Esophagus mucosa (tissue), 1 donor: ENCODE measurements around the gene NRAS. TPM values are rescaled to one million over a fixed set of nuclear protein-coding genes. Genes with fewer than 3 reads are reported as not detected.

Experiments used
- ATAC-seq: fragments of 200-7000 bp; cut with Tn5 transposase; one replicate; pipeline ENCODE4 v1.9.1; 2020
- total RNA-seq: library from RNA; stranded (reverse); gene quantifications from one replicate; pipeline ENCODE4 v1.2.4, GENCODE V29; 2023
- donor health status: DM: yes; HTN: yes; CAD: no.

The NRAS gene
- total RNA-seq, 1 donor from 2014 or later: 22.4 TPM

GRCh38 chr1:114725230-114725629, 8.7 kb upstream of the NRAS start:
- ATAC-seq: no peak

DNA sequence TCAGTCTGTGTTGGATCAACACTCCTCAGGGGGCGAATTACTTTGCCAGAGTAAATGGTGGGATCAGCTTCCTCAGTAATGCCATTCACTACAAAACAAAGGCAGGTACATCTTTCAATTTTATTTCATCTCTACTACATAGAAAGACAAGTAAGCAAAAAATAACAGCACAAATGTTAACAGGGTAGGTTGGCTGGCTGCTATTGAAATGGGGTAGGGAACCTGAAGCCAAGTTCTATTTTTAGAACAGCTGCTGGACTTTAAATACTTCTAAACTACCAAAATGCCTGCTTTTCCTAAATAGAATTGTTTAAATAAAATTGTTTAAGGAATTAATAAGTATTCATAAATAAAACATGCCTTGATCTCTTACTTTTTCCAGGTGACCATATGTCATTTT, 7.3 kb upstream of the NRAS start:
- no peak for ATAC-seq

GRCh38 chr1:114723457-114723856, 6.9 kb upstream of the NRAS start:
- no peak for ATAC-seq

DNA sequence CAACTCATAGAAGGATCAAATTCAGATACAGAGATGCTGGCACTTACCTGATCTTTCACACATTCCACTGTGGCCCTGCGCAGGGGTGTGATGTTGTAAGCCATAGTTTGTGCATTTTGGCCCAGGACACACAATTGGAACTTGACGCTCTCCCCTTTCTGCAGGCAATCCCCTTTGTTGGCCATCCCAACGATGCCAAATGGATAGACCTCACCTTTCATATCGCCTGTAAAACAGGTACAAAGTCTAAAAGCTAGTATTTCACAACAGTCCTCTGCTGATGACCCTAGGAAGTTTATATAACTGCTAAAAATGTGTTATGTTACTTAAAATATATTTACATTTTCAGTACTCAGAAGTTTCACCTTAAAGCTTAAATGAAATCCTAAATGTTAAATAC, 3.9 kb upstream of the NRAS start:
- no peak for ATAC-seq

GRCh38 chr1:114719424-114719787, 2.8 kb upstream of the NRAS start:
- ATAC-seq: peak; percentile 51

GRCh38 chr1:114718661-114719423, 2.3 kb upstream of the NRAS start:
- ATAC-seq: peak; percentile 44

GRCh38 chr1:114715952-114716303, 643 bp downstream of the NRAS start:
- peak; percentile 2 for ATAC-seq

DNA sequence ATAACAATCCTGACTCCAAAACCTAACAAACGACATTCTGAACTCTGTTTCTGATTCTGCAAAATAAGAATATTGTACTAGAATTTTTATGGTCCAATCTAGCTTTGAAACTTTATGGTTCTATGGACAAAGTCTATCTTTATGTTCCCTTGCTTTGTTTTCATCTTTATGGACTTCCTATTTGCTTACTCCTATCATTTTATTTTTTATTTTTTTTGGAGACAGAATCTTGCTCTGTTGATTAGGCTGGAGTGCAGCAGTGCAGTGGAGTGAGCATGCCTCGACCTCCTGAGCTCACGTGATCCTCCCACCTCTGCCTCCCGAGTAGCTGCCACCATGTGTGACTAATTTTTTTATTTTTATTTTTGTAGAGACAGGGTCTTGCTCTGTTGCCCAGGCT, 3.6 kb downstream of the NRAS start:
- ATAC-seq: no peak

- ATAC-seq: no peak
Measured at GRCh38 chr1:114710360-114710759, 6.2 kb downstream of the NRAS start.

- no peak for ATAC-seq
Measured at GRCh38 chr1:114707604-114708003, 9.0 kb downstream of the NRAS start.

- no peak for ATAC-seq
Measured at GRCh38 chr1:114703242-114703641, 13.3 kb downstream of the NRAS start.

GRCh38 chr1:114702737-114703136, 13.8 kb downstream of the NRAS start:
- no peak for ATAC-seq

- ATAC-seq: no peak
Measured at GRCh38 chr1:114701931-114702330, 14.6 kb downstream of the NRAS start.

DNA sequence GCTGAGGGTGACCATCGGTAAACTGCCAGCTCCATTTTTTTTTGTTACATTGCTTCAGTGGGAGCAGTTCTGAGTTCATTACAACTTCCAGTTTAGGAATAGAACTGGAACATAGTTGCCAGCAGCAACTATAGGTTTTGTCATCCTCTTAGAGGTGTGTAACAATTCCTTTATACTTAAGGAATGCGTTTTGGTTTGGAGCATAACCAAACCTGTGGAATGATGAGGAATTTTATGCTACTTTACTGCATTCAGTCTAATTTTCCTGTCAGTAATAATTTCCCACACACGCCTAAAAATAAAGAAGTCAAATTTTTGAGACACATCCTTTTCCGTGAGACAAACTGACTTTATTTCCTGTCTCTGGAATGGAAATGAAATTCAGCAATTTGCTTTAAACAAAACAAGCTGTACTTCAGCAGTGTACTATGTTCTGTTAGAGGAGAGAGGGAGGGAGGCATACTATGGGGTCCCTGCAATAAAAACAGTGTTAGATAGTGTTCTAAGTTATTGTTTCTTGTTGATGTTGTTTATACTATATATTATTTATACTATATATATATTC, 16.5 kb downstream of the NRAS start:
- no peak for ATAC-seq

DNA sequence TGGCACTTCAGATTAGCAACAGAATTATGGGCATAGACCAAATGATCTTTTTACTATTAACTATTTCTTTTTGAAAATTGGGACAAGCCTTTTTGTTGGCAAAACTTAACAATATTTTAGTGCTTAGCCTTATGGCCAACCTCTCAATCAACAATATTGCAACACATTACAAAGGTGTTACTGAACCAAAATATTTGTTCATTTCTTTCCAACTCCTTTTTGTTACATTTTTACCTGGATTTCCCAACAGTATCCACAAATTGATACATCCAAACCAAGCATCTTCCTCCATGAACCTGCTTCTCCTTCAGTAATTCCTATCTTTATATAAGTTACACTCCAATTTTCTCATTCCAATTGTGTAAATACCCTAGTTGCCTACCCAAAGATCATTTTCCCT, 19.8 kb downstream of the NRAS start:
- ATAC-seq: no peak

DNA sequence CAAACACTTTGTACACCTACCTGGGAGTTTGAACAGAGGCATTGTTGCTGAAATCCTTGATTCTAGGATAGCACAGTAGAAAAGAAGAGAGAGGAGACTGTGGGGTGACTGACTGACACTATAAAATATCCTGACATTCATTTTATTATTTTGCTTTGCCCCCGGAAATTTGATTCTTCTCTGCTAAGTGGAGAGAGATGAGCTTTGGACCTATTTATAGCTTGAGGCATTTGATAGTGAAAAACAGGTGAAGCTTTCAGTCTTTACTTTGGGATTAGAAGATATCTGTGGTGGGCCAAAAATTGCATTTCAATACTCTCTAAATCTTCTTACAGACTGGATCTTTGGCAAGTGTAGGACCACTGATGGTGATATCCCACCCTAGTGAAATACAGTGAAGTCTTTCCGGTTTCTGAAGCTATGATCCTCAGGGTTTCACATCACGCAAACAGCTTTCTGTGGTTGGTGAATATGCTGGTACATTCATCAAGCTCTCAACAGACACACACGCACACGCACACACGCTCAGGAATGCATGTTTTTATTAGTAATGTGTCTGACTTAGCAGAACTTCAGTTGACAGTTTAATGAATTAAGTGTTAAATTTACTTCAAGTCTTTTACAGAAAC, 21.0 kb downstream of the NRAS start, which contains the start of gene AMPD1:
Gene AMPD1, minus strand, starts transcription at position 117 of the 629 bp plus-strand sequence. Its CDS starts 75 bp downstream, at position 42.
- ATAC-seq: no peak

DNA sequence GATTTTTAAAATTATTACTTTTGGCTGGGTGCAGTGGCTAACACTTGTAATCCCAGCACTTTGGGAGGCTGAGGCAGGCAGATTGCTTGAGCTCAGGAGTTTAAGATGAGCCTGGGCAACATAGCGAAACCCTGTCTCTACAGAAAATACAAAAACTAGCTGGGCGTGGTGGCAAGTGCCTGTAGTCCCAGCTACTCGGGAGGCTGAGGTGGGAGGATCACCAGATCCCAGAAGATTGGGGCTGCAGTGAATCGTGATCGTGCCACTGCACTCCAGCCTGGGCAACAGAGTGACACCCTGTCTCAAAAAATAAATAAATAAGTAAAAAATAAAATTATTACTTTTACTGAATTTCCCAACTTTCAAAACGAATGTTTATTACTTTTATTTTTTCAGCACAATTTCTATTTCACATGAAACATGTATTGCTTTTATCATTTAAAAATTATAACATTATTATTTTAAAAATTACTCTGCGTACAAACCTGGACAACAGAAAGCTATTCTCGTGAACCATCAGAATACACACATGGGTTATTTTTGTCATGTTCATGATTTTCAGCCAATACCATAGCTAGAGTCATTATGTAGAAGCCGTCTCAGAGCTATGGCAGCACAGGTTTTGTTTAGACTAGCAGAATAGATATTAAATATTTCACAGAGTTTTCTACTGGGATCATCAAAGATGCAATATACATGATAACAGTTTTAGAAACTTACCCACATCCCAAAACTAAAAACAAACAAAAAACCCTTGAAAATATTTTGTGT, 21.8 kb downstream of the NRAS start:
- ATAC-seq: no peak

- ATAC-seq: no peak
Measured at GRCh38 chr1:114692947-114693346, 23.6 kb downstream of the NRAS start.

DNA sequence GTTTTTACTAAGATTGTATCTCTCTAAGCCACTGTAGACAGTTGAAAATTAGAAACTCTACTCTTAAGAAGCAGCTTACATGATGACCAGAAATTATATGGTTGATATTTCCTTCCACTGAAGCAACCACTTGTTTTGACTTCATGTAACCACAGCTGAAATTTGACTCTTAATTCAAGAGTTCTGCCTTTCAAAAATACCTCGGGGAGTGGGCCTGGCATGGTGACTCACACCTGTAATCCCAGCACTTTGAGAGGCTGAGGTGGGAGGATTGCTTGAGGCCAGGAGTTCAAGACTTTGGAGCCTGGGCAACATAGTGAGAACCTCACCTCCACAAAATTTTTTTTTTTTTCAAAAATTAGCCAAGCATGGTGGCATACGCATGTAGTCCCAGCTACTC, 25.5 kb downstream of the NRAS start:
- ATAC-seq: no peak

GRCh38 chr1:114690148-114690547, 26.4 kb downstream of the NRAS start:
- no peak for ATAC-seq

DNA sequence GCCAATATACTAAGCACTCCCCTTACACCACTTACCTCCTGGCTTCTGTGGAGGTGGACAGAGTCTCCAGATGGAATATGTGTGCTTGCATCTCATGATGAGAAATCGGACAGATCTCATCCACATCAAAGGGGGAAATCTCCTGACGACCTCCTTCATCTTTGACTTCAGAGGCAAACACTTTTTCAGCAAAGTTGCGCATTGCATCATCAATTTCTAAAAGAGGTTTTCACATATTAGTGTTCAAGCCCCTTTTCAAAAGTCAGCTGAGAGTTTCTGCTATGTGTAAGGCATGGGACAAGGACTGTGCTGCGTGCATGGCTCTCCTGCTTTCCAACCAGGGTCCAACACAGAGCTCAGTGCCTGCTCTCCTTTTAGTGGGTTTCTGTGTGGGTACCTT, 28.0 kb downstream of the NRAS start:
- ATAC-seq: no peak

DNA sequence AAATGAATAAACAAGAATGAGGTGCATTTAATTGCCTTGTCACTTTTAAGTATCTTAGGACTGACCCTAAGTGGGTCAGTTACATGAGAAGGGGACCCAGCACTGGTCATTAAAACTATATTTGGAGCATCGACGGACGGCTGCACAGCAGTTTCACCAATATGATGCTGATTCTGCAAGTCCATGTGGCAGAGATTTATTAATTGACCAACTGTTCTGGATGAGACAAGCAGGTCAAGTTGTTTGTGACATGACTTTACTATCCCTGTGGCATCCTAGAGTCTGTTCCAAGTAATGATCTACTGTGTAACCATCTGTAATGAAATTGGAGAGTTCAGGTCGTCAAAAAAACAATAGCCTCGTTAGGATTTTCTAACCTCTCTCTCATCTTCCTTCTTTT, 30.7 kb downstream of the NRAS start:
- no peak for ATAC-seq

DNA sequence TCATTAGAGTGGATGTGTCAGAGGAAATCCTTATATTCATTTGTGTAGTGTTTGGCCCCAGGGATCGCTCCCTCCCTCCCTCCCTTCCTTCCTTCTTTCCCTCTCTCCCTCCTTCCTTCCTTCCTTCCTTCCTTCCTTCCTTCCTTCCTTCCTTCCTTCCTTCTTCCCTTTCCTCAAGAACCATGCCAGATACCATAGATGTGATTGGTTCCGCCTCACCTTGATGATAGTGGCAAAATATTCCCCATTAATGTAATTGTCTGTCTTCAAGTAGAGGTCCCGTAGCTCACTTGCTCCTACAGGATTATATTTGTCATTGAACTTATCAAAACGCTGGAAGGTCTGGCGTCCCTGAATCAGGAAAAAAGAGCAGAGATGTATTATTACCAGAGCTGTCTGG, 38.9 kb downstream of the NRAS start:
- no peak for ATAC-seq
